ENCODE data around the gene IFI6.
A peak's percentile ranks its signal among the peaks of the same experiment; 100 is the strongest.

Gene IFI6, protein sequence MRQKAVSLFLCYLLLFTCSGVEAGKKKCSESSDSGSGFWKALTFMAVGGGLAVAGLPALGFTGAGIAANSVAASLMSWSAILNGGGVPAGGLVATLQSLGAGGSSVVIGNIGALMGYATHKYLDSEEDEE

DNA sequence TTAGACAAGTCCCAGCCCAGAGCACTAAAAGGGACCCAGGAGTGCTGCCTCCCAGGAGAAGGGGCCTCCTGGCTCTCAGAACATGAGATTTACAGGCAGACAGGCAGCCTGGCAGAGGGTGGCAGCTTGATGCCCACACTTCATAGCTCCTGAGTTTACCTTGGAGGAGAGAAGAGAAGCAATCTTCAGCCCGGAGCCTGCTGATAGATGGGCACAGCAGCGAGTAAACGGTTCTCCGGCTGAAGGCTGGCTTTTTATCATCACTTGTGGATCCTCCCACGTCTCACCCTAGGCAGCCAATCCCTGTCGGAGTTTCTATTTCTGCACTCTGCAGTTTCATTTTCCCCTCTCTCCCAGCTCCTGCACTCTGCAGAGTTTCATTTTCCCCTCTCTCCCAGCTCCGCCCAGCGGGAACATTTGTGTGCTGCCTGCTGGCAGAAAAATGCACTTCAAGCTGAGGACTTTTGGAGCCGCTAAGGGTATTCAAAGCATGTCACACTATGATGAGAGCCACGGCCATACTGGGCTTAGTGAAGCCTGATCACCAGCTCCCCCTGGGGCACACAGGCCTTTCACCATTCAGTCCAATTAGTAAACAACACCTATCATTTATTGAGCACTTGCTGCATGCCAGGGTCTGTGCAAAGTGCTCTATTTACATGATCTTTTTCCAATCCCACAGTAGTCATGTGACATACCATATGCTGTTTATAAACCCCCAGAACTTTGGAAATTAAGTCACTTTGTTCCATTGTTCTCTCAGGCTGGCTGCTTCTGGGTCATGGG lies at the start of gene IFI6:
Gene IFI6, minus strand, starts transcription at position 229 of the 786 bp plus-strand sequence. CDS start 2,878 bp downstream, outside the sequence.
- TF ChIP-seq, protein P1, sequence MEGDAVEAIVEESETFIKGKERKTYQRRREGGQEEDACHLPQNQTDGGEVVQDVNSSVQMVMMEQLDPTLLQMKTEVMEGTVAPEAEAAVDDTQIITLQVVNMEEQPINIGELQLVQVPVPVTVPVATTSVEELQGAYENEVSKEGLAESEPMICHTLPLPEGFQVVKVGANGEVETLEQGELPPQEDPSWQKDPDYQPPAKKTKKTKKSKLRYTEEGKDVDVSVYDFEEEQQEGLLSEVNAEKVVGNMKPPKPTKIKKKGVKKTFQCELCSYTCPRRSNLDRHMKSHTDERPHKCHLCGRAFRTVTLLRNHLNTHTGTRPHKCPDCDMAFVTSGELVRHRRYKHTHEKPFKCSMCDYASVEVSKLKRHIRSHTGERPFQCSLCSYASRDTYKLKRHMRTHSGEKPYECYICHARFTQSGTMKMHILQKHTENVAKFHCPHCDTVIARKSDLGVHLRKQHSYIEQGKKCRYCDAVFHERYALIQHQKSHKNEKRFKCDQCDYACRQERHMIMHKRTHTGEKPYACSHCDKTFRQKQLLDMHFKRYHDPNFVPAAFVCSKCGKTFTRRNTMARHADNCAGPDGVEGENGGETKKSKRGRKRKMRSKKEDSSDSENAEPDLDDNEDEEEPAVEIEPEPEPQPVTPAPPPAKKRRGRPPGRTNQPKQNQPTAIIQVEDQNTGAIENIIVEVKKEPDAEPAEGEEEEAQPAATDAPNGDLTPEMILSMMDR (IDR thresholded peaks at IDR 0.05; ENCODE audit: low read length), result peak; percentile 52; the same call in 1 of the 2 replicates
- no peak for TF ChIP-seq EZH2 (IDR thresholded peaks at IDR 0.05; ENCODE audit: borderline replicate concordance, low read length)
- no peak within 1 kb of the TSS for H3K27ac ChIP-seq (ENCODE audit: low read depth, low read length, poor library complexity, severe bottlenecking)
- H3K9me3 ChIP-seq (ENCODE audit: low read length), result no peaks in the 10 kb centered on the region
- no peaks in the 10 kb centered on the region for H3K79me2 ChIP-seq (ENCODE audit: insufficient read depth, low read length)
- H3K4me2 ChIP-seq (ENCODE audit: low read length), result peak within 1 kb of the TSS; percentile 81
- peaks cover 21% of the 10 kb centered on the region for H3K4me1 ChIP-seq (ENCODE audit: insufficient read depth, low read length, severe bottlenecking)
- H2AFZ ChIP-seq (ENCODE audit: low read length), result peak within 1 kb of the TSS; percentile 79
- no peaks in the 10 kb centered on the region for H3K9me2 ChIP-seq (ENCODE audit: low read depth, low read length)
- H3K4me3 ChIP-seq (ENCODE audit: low read depth, low read length, poor library complexity, severe bottlenecking), result peak within 1 kb of the TSS; percentile 58
- no peaks in the 10 kb centered on the region for H3K27me3 ChIP-seq (ENCODE audit: insufficient read depth, low read length)
- H4K20me1 ChIP-seq (ENCODE audit: insufficient read depth, low read length), result no peaks in the 10 kb centered on the region
- H3F3A ChIP-seq (ENCODE audit: insufficient read depth, low read length), result no peaks in the 10 kb centered on the region
- no peaks in the 10 kb centered on the region for H3K36me3 ChIP-seq (ENCODE audit: insufficient read depth, low read length)
- H3K9ac ChIP-seq (ENCODE audit: low read length), result peak within 1 kb of the TSS; percentile 44; the same call in 1 of the 2 replicates

DNA sequence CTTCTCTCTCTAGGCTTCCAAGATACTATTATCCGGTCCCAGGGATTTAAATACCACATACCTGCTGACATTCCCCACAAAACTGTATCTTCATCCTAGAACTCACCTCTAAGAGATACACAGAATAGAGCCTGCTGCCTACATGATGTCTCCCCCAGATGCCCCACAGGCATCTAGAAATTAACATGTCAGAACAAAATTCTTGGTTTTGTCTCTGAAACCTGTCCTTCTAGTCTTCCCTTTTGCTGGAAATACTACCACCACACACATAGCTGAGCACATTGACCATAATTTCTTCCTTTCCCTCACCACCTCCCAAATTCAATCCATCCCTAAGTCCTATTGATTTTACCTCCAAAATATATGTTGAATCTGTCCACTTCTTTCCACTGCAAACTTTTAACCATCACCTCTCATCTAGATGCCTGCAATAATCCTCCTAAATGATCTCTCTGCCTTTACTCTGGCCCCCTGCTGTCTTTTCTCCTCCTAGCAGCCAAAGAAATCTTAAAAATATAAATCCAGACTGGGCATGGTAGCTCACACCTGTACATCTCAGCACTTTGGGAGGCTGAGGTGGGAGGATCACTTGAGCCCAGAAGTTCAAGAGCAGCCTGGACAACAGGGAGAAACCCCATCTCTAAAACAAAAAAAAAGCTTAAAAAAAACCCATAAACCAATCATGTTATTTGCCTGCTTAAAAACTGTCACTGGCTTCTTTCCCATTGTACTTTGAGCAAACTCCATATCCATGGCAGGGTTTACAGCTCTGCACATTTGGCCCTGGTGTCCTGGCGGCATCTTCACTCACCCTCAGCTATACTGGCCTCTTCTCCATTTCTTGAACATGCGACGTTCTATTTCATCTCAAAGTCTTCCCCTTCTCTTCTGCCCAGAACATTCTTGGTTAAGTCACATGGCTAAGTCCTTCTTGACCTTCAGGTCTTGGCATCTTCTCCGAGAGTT lies 47.6 kb upstream of the IFI6 start:
- TF ChIP-seq, protein P1 (IDR thresholded peaks at IDR 0.05; ENCODE audit: low read length), result peak; percentile 41; the same call in 1 of the 2 replicates
- no peak for TF ChIP-seq EZH2 (IDR thresholded peaks at IDR 0.05; ENCODE audit: borderline replicate concordance, low read length)
- H3F3A ChIP-seq (ENCODE audit: insufficient read depth, low read length), result no peaks in the 10 kb centered on the region

DNA sequence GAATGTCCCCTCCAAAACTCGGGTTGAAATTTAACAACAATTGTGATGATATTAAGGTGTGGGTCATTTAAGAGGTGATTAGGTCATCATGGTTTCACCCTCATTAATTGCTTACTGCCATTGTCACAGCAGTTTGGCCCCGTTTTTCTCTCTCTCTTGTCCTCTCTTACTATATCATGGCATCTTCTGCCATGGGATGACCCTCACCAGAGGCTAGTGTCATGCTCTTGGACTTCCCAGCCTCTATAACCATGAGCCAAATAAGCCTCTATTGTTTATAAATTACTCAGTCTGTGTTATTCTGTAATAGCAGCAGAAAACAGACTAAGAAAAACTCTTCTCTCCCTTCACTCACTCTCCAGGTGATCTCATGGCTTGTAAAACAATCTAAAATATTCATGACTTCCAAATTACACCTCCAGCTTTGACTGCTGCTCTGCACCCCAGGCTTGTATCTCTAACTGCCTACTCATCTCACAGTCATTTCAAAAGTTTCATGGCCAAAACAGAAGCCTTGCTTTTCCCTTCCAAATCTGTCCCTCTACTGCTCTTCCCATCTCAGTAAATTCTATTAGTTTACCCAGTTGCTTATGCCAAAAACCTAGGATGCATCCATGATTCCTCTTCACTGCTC lies 44.4 kb upstream of the IFI6 start:
- Histone ChIP-seq H3K4me2 (ENCODE audit: low read length) (no peak overlapping the region), H2AFZ (ENCODE audit: low read length) (no peak overlapping the region), H3K27ac (ENCODE audit: low read depth, low read length, poor library complexity, severe bottlenecking) (no peak overlapping the region), H3K9ac (ENCODE audit: low read length) (no peak overlapping the region), H3K4me3 (ENCODE audit: low read depth, low read length, poor library complexity, severe bottlenecking) (no peak overlapping the region), H3K27me3 (ENCODE audit: insufficient read depth, low read length) (no peaks in the 10 kb centered on the region; the same call in 1 of the 2 replicates), H3K36me3 (ENCODE audit: insufficient read depth, low read length) (no peaks in the 10 kb centered on the region; the same call in 1 of the 2 replicates), H3F3A (ENCODE audit: insufficient read depth, low read length) (no peaks in the 10 kb centered on the region), H3K9me2 (ENCODE audit: low read depth, low read length) (no peaks in the 10 kb centered on the region), H4K20me1 (ENCODE audit: insufficient read depth, low read length) (no peaks in the 10 kb centered on the region), H3K9me3 (ENCODE audit: low read length) (peaks cover 6% of the 10 kb centered on the region; the same call in 1 of the 2 replicates), H3K4me1 (ENCODE audit: insufficient read depth, low read length, severe bottlenecking) (no peaks in the 10 kb centered on the region), H3K79me2 (ENCODE audit: insufficient read depth, low read length) (no peaks in the 10 kb centered on the region)
- TF ChIP-seq, protein P1 (IDR thresholded peaks at IDR 0.05; ENCODE audit: low read length), result no peak
- no peak for TF ChIP-seq EZH2 (IDR thresholded peaks at IDR 0.05; ENCODE audit: borderline replicate concordance, low read length)

More for the DNA sequence above, 47.6 kb upstream of the IFI6 start:
- peaks cover 6% of the 10 kb centered on the region; the same call in 1 of the 2 replicates for H3K9me3 ChIP-seq (ENCODE audit: low read length)
- no peaks in the 10 kb centered on the region for H3K9me2 ChIP-seq (ENCODE audit: low read depth, low read length)
- no peaks in the 10 kb centered on the region; the same call in 1 of the 2 replicates for H3K27me3 ChIP-seq (ENCODE audit: insufficient read depth, low read length)
- H3K79me2 ChIP-seq (ENCODE audit: insufficient read depth, low read length), result no peaks in the 10 kb centered on the region
- no peak overlapping the region for H3K27ac ChIP-seq (ENCODE audit: low read depth, low read length, poor library complexity, severe bottlenecking)
- H3K4me1 ChIP-seq (ENCODE audit: insufficient read depth, low read length, severe bottlenecking), result no peaks in the 10 kb centered on the region
- H3K9ac ChIP-seq (ENCODE audit: low read length), result no peak overlapping the region
- no peaks in the 10 kb centered on the region; the same call in 1 of the 2 replicates for H3K36me3 ChIP-seq (ENCODE audit: insufficient read depth, low read length)
- no peaks in the 10 kb centered on the region for H4K20me1 ChIP-seq (ENCODE audit: insufficient read depth, low read length)
- H3K4me3 ChIP-seq (ENCODE audit: low read depth, low read length, poor library complexity, severe bottlenecking), result no peak overlapping the region
- no peak overlapping the region for H2AFZ ChIP-seq (ENCODE audit: low read length)
- no peak overlapping the region for H3K4me2 ChIP-seq (ENCODE audit: low read length)
